H1 (cell line): Measurements from ENCODE around the gene SMIM35. TPM values are rescaled to one million over a fixed set of nuclear protein-coding genes. Genes with fewer than 3 reads are reported as not detected.

Experiments used
- EGR1 ChIP-seq: IDR thresholded peaks from 2 replicates; pipeline ENCODE4 v1.6.1; 2011; ENCODE audit warnings: low read depth, low read length, borderline replicate concordance
- polyA plus RNA-seq, 7 experiments: library from polyadenylated mRNA; depleted of rRNA in 3 of 7; stranded (reverse) in 5 of 7; unstranded in 2 of 7; fragments of >200 nt in 5 of 7; fragments of 200-250 nt in 2 of 7; gene quantifications; 1 replicate in 5 of 7; 2 replicates in 1 of 7; 4 replicates in 1 of 7; pipeline versions ENCODE4 v1.2.1 to v1.2.3, GENCODE V29; 2011 to 2013; ENCODE audit warnings: missing spikeins in 2 of 7, mixed read lengths in 2 of 7
- total RNA-seq: library from RNA; stranded (reverse); fragmentation: NEBNext Ultra II Directional; extraction: Animal tissue kit (Norgen Biotek cat#: 25700); gene quantifications from 2 replicates; pipeline ENCODE4 v1.2.1, GENCODE V29; 2021

Gene SMIM35
- total and polyA plus RNA-seq, 2 of the 8 experiments (the other 6 are each of a cell fraction or from before 2014, with no cell fraction given): not detected

- no peak for TF ChIP-seq EGR1
These were observed 7.3 kb downstream of the SMIM35 start (continued) for GRCh38 chr11:118079491-118079890.
